Measurements from ENCODE around the gene IFITM1.
"Not testable (repeated sequence)": the region's sequence is repeated elsewhere in the genome, so short reads cannot be mapped to it uniquely, and the experiment has no call there.

The IFITM1 gene

GRCh38 chr11:350033-350722, 36.3 kb downstream of the IFITM1 start:
- not testable (repeated sequence) for DNase-seq

GRCh38 chr11:350723-351255, 36.9 kb downstream of the IFITM1 start:
- DNase-seq = peak; percentile 57 to 62

GRCh38 chr11:351411-351810, 37.6 kb downstream of the IFITM1 start:
- DNase-seq = no peak

DNA sequence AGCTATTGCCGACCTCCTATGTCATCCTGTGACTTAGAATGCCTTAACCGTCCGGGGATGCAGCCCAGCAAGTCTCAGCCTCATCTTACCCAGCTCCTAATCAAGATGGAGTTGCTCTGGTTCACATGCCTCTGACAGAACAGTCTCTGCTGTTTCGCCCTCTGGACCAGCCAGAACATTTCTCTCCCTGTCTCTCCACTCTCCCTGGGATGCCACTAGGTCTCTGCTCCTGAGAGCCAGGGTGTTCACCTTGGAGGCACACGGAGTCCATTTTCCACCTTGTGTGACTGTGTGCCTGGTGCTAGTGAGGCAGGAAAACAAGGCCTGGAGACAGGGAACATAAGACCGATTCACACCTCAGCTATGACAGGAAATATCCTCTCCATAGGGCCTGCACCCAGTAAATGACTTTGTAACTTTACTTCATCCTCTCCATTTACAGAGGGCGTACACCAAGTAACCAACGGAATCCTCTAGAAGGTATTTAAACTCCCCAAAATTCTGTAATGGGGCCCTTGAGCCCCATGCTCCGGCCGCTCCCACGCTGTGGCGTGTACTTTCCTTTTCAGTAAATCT, 38.7 kb downstream of the IFITM1 start:
- DNase-seq = no peak

- DNase-seq = no peak
These were observed 39.5 kb downstream of the IFITM1 start for GRCh38 chr11:353179-353873.

GRCh38 chr11:355581-356458, 42.0 kb downstream of the IFITM1 start:
- peak in 1 of 2 experiments; percentile 9 for DNase-seq

DNA sequence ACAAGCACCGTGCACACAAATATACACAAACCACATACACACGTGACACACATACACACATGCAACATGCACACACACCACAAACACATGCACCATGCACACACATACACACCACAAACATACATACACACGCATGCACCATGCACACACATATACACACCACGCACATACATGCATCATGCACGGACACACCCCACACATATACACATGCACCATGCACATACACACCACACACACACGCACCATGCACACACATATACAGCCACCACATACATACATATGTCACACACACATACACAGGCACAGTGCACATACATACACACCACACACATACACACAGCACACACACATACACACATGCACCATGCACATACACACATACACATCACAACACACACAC, 42.8 kb downstream of the IFITM1 start:
- no peak for DNase-seq

DNA sequence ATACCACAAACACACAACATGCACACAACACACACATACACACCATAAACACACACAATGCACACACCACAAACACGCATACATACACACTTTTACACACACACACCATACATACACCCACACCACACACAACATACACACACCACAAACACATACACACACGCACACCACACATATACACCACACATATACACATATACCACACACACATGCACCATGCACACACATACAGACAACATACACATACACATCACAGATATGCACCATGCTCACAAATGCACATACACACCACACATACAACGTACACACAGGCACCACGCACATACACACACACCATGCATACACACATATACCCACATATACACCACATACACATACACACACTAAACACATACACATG, 43.7 kb downstream of the IFITM1 start:
- no peak for DNase-seq

GRCh38 chr11:358129-358800, 44.4 kb downstream of the IFITM1 start:
- DNase-seq = no peak

- no peak for DNase-seq
These were observed 45.4 kb downstream of the IFITM1 start for GRCh38 chr11:359181-359714.

- DNase-seq = no peak
These were observed 46.8 kb downstream of the IFITM1 start for GRCh38 chr11:360326-361280.

DNA sequence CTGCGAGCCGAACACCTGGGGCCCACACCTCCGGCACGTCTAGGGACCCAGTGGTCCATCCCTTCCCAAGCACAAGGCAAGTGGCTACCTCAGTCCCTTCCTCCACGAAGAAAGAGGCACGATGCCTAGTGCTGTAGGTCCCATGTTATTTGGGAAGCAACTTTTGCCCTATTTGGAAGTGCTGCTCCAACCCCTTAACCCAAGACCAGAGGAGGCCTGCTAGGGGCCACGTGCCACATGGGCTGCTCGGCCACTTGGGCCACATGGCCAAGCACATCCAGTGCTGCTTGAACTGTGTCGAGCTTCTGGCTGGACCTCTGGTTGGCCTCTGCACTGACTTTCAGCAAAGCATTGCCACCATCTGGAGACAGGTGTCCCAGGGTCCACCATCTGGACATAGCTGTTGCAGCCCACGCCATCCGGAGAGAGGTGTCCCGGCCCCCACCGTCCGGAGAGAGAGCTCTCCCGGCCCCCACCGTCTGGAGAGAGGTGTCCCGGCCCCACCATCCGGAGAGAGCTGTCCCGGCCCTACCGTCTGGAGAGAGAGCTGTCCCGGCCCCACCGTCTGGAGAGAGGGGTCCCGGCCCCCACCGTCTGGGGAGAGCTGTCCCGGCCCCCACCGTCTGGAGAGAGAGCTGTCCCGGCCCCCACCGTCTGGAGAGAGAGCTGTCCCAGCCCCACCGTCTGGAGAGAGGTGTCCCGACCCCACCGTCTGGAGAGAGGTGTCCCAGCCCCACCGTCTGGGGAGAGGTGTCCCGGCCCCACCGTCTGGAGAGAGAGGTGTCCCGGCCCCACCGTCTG, 49.0 kb downstream of the IFITM1 start:
- DNase-seq = no peak

- not testable (repeated sequence) for DNase-seq
These were observed 49.6 kb downstream of the IFITM1 start for GRCh38 chr11:363443-363805.

DNA sequence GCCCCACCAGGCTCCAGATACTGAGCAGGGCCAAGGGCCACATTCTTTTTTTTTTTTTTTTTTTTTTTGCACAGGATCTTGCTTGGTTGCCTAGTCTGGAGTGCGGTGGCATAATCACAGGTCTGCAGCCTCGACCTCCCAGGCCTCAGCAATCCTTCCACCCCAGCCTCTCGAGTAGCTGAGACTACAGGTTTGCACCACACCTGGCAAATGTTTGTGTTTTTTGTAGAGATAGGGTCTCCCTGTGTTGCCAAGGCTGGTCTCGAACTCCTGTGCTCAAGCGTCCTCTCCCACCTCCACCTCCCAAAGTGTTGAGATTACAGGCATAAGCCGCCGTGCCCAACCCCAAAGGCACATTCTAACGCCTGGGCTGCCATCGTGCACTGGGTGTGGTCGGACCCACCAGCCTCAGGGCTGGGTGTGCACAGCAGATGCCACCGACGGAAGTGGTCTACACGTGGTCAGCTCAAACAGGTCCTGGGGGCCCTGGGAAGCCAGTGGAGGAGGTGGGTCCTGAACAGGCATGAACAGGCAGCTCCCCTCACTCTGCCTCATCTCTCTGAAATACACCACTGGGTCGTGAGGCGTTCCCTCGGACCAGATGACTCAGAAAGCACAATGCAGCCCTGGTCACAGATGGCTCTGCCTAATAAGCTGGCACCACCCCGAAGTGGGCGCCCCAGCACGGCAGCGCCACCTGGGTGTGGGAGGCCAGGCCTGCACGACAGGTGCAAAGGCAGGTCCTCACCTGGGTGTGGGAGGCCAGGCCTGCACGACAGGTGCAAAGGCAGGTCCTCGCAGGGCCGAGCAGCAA, 50.3 kb downstream of the IFITM1 start:
- DNase-seq = no peak

Data from AML-193 (cell line).